Transverse colon (tissue), 4 donors: ENCODE measurements around the gene MRAS.

Experiments
- EP300 ChIP-seq: sonication (generic); formaldehyde crosslinking; IDR thresholded peaks from one replicate; pipeline ENCODE4 v1.6.1; 2017; ENCODE audit warnings: antibody characterized with exemption, low read depth
- POLR2A ChIP-seq: fragments of 450-650 bp; IDR thresholded peaks from one replicate; pipeline ENCODE4 v1.6.1; 2016; ENCODE audit warnings: antibody characterized with exemption, mild to moderate bottlenecking, moderate library complexity
- POLR2AphosphoS5 ChIP-seq, 3 donors: sonication (generic); formaldehyde crosslinking; IDR thresholded peaks; one replicate each; pipeline ENCODE4 v1.6.1; 2016; ENCODE audit warnings: antibody characterized with exemption in 3 of 3
- TF ChIP-seq, protein P1 (sequence below), 5 experiments: fragments of 200-600 bp in 3 of 5; fragments of 450-650 bp in 2 of 5; sonication (generic) in 3 of 5; IDR thresholded peaks; 1 replicate in 2 of 5; 2 replicates in 3 of 5; pipeline ENCODE4 v1.5.1; 2016 to 2017; ENCODE audit warnings: antibody characterized with exemption in 5 of 5, inconsistent platforms in 3 of 5, mild to moderate bottlenecking in 2 of 5, moderate library complexity in 1 of 5

GRCh38 chr3:138331143-138331894 lies 17.1 kb upstream of the MRAS start:
- TF ChIP-seq, protein P1, sequence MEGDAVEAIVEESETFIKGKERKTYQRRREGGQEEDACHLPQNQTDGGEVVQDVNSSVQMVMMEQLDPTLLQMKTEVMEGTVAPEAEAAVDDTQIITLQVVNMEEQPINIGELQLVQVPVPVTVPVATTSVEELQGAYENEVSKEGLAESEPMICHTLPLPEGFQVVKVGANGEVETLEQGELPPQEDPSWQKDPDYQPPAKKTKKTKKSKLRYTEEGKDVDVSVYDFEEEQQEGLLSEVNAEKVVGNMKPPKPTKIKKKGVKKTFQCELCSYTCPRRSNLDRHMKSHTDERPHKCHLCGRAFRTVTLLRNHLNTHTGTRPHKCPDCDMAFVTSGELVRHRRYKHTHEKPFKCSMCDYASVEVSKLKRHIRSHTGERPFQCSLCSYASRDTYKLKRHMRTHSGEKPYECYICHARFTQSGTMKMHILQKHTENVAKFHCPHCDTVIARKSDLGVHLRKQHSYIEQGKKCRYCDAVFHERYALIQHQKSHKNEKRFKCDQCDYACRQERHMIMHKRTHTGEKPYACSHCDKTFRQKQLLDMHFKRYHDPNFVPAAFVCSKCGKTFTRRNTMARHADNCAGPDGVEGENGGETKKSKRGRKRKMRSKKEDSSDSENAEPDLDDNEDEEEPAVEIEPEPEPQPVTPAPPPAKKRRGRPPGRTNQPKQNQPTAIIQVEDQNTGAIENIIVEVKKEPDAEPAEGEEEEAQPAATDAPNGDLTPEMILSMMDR (IDR thresholded peaks at IDR 0.05), result no peak
- no peak for TF ChIP-seq POLR2AphosphoS5 (IDR thresholded peaks at IDR 0.05)
- no peak for TF ChIP-seq POLR2A
- no peak for TF ChIP-seq EP300
